GM18519 (cell line): ENCODE results near the gene KHDRBS2.

Experiments used
- ATAC-seq: cut with Tn5 transposase; IDR thresholded peaks from one replicate; pipeline ENCODE4 v1.9.1; 2021; ENCODE audit warnings: mild to moderate bottlenecking, moderate library complexity; ENCODE audit not compliant: unreplicated experiment, low FRiP score

KHDRBS2 gene

DNA sequence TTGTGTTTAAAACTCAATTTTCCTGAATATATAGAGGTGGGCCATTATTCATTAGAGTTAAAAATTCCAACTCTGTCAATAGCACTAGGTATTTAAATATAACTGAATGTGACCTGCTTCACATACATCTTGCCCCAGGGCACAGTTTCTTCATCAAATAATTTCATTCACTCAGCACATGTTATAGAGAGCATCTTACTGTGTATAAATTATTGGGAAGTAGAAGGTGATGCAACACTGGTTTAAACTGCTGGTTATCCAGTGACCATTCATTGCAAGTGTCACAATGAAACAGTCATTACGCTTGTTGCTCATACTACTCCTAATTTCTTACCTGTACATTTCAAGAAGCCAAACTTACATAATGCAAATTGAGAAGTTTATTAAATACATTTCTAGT is 93.4 kb downstream of the KHDRBS2 start:
- no peak for ATAC-seq

- ATAC-seq = no peak
These were observed 110.8 kb downstream of the KHDRBS2 start for GRCh38 chr6:62175195-62175594.

DNA sequence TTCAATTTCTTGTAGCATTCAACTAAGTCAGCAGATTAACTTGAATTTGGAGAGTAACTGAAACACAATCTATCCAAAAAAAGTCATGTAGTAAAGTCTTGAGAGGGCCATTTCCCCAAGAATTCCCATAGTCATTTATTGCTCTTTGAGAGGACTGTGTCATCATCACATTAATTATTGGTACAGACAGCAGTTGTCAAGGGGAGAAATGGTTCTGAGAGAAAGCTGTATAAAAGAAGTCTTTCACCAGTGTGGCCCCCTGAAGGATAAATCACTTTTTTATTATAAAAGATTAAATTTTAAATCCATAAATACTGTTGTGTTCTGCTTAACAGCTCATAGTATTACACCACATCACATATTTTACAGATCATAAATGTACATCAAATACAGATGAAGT is 111.5 kb downstream of the KHDRBS2 start:
- ATAC-seq = no peak

DNA sequence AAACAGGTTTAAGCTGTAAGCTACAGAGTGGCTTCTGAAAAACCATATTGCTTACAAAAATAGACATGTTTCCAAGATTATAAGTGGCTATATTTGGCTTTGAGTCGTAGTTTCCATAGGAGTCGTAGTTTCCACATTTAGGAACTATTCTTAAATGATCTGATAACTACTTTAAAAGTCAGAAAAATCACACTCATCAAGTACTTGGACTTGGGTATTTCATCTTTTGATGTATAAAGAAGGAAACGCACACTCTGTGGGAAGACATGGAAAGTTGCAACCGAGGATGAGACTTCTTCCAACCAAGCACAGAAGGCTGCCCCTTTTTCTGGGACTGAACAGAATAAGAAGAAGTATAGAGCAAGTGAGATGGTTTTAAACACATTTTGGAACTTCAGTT is 118.3 kb downstream of the KHDRBS2 start:
- no peak for ATAC-seq

DNA sequence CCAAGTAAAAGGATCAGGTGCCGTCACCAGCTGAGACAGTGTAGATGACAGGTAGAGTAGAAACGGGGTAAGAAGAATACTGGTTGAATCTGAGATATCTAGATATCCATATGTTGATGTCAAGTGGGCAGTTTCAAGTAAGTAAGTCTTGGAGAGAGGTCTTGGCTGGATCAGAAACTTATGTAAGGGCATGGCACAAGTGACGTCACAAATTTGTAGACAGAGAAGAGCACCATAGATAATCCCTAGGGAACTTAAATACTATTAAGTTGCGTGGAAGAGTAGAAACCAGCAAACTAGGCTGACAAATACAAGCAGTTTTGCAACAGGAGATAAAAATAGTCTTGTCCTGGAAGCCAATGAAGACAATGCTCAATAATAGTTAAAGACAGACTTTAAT is 123.2 kb downstream of the KHDRBS2 start:
- ATAC-seq = no peak

DNA sequence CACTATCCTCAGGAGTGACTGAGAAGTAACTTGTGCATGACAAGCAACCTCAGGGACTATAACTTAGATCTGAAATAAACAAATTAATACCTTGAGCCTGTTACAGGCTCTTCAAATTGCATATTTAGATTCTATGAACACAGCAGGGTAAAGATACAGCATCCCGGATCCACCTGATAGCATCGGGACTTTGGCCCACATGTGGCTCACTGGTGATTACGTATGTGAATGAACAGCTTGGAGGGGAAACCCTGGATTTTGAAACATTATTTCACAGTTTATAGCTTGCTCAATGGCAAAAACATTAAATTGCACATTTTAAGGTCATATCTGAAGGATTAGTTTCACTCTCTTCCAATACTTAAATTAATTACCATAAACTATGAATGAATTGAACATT is 133.2 kb downstream of the KHDRBS2 start:
- no peak for ATAC-seq

- peak; percentile 80 for ATAC-seq
These were observed 135.9 kb downstream of the KHDRBS2 start for GRCh38 chr6:62150048-62150663.

- no peak for ATAC-seq
These were observed 138.8 kb downstream of the KHDRBS2 start for GRCh38 chr6:62146954-62147853.

DNA sequence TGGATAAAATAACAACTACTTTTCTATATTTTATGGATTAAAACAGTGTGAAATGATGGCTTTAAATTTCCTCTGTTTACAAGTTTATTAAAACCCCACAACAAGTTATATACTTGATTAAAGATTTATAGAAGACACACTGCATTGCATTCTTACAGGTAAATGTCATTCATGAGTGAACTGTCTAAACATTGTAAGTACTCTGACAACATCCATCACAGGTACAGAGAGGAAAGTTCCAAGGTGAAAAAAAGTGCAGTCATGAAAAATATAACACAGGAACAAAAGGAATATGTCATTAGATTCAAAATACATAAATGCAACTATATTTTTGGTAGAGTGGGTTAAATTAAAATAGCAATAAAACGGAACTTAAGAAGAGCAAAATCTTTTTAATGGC is 156.9 kb downstream of the KHDRBS2 start:
- no peak for ATAC-seq

DNA sequence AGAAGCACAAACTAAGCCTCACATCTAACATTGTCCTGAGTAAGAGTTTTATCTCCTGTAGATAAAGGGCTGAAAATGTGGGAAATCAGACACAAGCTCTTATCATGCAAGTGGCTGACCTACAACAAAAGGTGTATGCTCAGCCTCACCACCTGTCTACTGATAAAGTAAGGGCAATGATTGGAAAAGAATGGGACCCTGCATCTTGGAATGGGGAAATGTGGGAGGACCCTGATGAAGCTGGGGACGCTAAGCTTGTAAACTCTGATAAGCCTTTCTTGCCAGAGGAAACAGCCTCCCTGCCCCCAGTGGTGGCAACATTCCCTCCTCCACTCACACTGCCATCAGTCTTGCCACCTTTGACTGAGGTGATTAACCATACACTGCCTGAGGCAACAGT is 166.6 kb downstream of the KHDRBS2 start:
- no peak for ATAC-seq

GRCh38 chr6:62103186-62103859 is 182.7 kb downstream of the KHDRBS2 start:
- ATAC-seq = no peak

DNA sequence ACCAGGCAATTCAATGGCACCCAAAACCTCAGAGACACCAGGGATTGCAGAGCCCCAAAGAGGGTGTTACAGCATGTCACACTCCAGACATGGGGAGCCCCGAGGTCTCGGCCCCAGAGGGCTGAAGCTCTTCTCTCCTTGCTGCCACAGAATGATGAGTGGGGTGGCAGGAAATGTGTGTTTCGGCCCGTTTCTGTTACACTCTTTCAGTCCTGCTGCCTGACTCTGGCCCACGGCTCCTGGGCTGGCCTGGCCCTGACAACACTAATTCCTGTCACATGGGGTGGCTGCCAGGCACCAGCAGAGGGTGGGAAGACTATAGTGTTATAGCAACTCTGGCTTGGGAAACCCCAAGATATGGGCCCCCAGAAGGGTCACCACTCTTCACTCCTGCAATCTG is 183.6 kb downstream of the KHDRBS2 start:
- no peak for ATAC-seq

DNA sequence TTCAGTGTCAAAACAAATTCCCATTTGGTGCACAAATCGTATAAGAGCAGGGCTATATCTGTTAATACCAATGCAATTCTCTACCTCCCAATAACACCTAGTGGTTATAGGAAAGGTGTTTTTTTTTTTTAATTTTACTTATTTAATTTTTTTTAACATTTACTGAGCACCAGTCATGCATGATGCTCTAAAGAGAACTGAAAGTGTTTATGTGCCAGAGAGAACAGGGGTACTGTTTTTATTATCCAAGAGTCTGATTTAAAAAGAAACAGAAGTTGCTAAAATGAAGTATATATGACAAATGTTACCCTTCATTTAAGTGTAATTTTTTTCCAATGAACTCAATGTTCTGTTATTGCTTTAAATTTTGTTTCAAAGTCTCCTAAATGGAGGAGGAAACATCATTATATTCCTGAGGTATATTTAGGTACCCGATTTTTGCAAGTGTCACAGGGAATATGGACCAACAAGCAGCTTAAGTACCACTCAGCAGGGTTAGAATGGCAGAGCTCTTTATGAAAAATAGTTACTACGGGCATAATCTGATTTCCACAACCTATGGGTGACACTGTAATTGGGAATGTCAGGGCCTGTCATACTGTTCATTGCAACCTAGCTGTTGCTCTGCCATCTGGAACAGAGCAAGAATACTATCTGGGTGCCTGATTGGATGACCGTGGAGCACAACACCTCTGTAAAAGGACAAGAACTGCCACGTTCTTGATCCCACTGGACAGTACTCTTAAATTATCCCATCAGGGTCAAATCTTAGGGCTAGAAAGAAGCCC is 195.4 kb downstream of the KHDRBS2 start:
- no peak for ATAC-seq

DNA sequence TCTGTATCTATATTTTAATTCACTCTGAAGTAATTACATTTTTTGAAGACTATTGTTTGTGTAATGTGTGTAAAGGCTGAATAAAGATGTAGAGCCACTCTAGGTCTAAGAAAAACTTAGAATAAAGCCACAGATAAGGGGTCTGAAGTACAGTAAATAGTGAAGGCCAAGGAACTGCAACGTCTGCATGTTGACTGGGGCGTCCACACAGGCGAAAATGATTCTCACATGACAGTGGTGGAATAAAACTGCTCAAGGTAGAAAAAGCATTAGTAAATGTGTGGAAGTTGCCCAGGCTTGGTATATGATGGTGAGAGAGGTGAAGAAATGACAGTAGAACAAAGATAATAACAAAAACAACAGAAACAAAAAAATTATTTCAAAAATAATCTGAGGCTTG is 196.2 kb downstream of the KHDRBS2 start:
- ATAC-seq = no peak

DNA sequence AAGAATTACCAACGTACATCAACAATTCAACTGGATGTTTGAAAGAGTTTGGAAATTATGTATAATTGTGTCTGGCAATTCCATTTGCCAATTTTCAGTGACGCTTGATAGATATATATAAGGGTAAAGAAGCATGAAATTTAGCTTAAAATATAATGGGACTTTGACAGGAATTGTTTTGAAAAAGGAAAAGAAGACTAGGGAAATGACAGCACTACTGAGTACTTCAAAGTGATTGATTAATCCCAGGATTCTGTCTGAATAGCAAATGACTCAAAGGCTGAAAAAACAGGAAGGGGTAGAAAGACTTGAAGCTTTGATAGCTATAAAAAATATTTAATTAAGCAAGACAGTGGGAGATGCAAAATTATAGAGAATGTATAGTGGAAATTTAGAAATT is 200.0 kb downstream of the KHDRBS2 start:
- ATAC-seq = no peak

DNA sequence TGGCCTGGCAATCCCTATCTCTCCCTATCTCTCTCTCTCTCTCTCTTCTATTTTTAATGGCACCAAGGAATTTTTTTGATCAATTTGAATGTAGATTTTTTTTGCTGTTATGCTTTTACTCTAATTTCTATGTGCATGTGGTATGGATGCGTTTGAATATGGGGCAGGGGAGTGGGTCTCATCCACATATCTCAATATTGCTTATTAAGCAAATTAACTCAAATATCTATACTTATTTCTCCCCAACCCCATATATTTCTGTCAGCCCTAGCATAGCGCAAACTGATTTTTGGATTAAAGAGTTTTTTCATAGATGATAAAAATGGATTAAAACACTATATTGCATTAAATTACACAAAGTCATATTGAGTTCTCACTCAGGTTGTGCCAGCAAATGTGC is 210.2 kb downstream of the KHDRBS2 start:
- ATAC-seq = no peak

DNA sequence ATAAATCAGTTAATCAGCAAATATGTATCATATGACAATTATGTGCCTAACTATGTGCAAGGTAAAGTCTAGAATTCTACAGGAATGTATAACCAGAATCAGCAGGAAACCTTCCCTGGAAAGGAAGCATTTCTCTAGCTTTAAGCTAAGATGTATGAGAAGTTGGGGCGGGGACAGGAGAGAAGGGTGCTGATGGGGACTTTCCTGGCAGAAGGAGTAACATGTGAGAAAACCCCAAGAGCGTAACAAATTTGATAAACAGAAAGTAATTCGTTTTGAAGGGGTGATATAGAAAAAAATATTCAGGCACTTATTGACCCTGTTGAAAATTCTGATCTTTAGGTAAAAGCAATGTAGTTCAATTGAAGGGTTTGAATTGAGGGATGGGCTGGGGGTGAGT is 226.1 kb downstream of the KHDRBS2 start:
- no peak for ATAC-seq

GRCh38 chr6:62057300-62057699 is 228.7 kb downstream of the KHDRBS2 start:
- no peak for ATAC-seq

DNA sequence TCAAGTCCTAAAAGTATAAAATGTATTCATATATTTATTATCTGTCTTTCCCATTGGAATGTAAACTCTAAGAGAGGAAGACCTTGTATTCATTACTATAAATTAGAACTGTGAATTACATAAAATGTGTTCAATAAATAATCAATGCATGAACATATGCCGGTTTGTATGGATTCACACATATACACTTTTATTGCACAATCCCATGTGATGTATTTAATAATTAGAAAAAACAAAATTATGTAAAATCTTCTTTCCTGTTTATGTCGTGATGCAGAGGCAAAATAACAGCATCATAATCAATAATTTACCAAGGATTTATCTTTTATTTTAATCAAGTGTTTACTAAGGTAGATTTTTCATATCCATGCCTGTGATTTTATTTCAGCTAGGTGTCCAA is 240.5 kb downstream of the KHDRBS2 start:
- ATAC-seq = no peak

GRCh38 chr6:62043084-62043483 is 242.9 kb downstream of the KHDRBS2 start:
- no peak for ATAC-seq

DNA sequence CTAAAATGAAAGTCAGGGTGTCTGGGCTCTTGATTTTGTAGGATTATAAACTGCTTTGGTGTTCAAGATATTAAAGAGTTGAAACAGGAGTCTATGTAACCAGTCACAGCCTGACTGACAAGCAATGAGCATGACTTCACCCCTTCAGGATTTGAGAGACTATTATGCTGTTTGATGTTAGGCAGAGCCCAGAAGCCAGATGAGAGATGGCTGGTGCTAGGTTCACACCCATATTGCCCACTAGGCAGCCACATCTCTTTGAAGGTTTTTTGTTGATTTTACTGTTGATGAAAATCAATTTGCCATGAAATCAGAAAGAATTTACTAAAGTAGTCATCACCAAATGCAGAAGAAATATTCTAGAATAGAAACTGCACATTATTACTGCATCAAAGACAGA is 243.6 kb downstream of the KHDRBS2 start:
- ATAC-seq = no peak
